IMR-90 (cell line): ENCODE data around the gene MPIG6B. TPM values are rescaled to one million over a fixed set of nuclear protein-coding genes. Genes with fewer than 3 reads are reported as not detected.

Experiments
- ATAC-seq: fragments of 200-7000 bp; cut with Tn5 transposase; 2 replicates; pipeline ENCODE4 v1.9.1; 2020; ENCODE audit warnings: low read depth, mild to moderate bottlenecking, moderate library complexity
- BruUV-seq: library from RNA; stranded (reverse); fragments of 400-500 nt; replicated peaks from 2 replicates; lab custom pipeline; 2021; lab: Mats Ljungman, UMichigan
- CTCF ChIA-PET: fragments of 300-600 bp; formaldehyde crosslinking; extraction: SDS; loops from one replicate; lab custom pipeline; 2021; ENCODE audit warnings: antibody characterized with exemption; lab: Yijun Ruan, JAX
- POLR2A ChIA-PET: fragments of 300-600 bp; sonication (Branson Sonifier 250); formaldehyde crosslinking; loops from one replicate; lab custom pipeline; 2022; ENCODE audit warnings: antibody characterized with exemption; ENCODE audit not compliant: unreplicated experiment; lab: Charles Lee
- DNase-seq: peaks from one replicate; pipeline ENCODE4 v3.0.0; 2013
- H2AFZ ChIP-seq: replicated peaks from 2 replicates; pipeline ENCODE3; 2013; ENCODE audit warnings: low read length, mild to moderate bottlenecking; ENCODE audit not compliant: poor library complexity
- H2AK5ac ChIP-seq: 2 replicates; pipeline ENCODE4 v1.6.1; 2013; ENCODE audit warnings: low read depth, low read length, inconsistent platforms
- H2AK9ac ChIP-seq: replicated peaks from 2 replicates; pipeline ENCODE3; 2013; ENCODE audit warnings: mild to moderate bottlenecking, low read depth, low read length, moderate library complexity; ENCODE audit not compliant: poor library complexity
- H2BK120ac ChIP-seq: 2 replicates; pipeline ENCODE4 v1.6.1; 2013; ENCODE audit warnings: low read depth, low read length, inconsistent platforms
- H2BK15ac ChIP-seq: 3 replicates; pipeline ENCODE4 v1.6.1; 2013; ENCODE audit warnings: low read depth, low read length, inconsistent platforms
- H2BK20ac ChIP-seq: 2 replicates; pipeline ENCODE4 v1.6.1; 2013; ENCODE audit warnings: low read depth, mild to moderate bottlenecking, inconsistent platforms, low read length, moderate library complexity
- H2BK5ac ChIP-seq: 2 replicates; pipeline ENCODE4 v1.6.1; 2013; ENCODE audit warnings: mild to moderate bottlenecking, low read depth, low read length, inconsistent platforms; ENCODE audit not compliant: poor library complexity, severe bottlenecking
- H3K14ac ChIP-seq: replicated peaks from 2 replicates; pipeline ENCODE4 v1.6.1; 2013; ENCODE audit warnings: low read depth, low read length, inconsistent platforms
- H3K18ac ChIP-seq: 2 replicates; pipeline ENCODE4 v1.6.1; 2013; ENCODE audit warnings: low read depth, low read length, control low read depth
- H3K23ac ChIP-seq: 2 replicates; pipeline ENCODE4 v1.6.1; 2013; ENCODE audit warnings: low read depth, low read length, inconsistent platforms
- H3K27ac ChIP-seq: 2 replicates; pipeline ENCODE4 v1.5.1; 2013; ENCODE audit warnings: mild to moderate bottlenecking, control low read depth, low read length; ENCODE audit not compliant: insufficient read depth
- H3K27me3 ChIP-seq: 2 replicates; pipeline ENCODE4 v1.6.1; 2013; ENCODE audit warnings: low read length; ENCODE audit not compliant: control insufficient read depth, insufficient read depth
- H3K36me3 ChIP-seq: 2 replicates; pipeline ENCODE4 v1.6.1; 2013; ENCODE audit warnings: low read length, mixed read lengths; ENCODE audit not compliant: control insufficient read depth, insufficient read depth
- H3K4ac ChIP-seq: 2 replicates; pipeline ENCODE4 v1.6.1; 2013; ENCODE audit warnings: low read depth, low read length, inconsistent platforms
- H3K4me1 ChIP-seq: 2 replicates; pipeline ENCODE4 v1.6.1; 2013; ENCODE audit warnings: low read length, mixed read lengths; ENCODE audit not compliant: control insufficient read depth, insufficient read depth
- H3K4me2 ChIP-seq: 2 replicates; pipeline ENCODE4 v1.6.1; 2013; ENCODE audit warnings: low read depth, mild to moderate bottlenecking, control low read depth, low read length, moderate library complexity
- H3K4me3 ChIP-seq: 2 replicates; pipeline ENCODE4 v1.5.1; 2013; ENCODE audit warnings: low read depth, mild to moderate bottlenecking, control low read depth, low read length, moderate library complexity; ENCODE audit not compliant: insufficient read depth
- H3K56ac ChIP-seq: 2 replicates; pipeline ENCODE4 v1.6.1; 2013; ENCODE audit warnings: low read length, inconsistent platforms; ENCODE audit not compliant: insufficient read depth; ENCODE audit errors: extremely low read depth
- H3K79me1 ChIP-seq, 2 experiments: 2 replicates each; pipeline ENCODE4 v1.6.1; 2013; ENCODE audit warnings: low read length in 2 of 2, inconsistent platforms in 1 of 2, low read depth in 1 of 2
- H3K9ac ChIP-seq: 2 replicates; pipeline ENCODE4 v1.6.1; 2013; ENCODE audit warnings: low read depth, low read length, control low read depth
- H3K9me1 ChIP-seq: 2 replicates; pipeline ENCODE4 v1.6.1; 2013; ENCODE audit warnings: low read length, inconsistent platforms; ENCODE audit not compliant: insufficient read depth
- H3K9me3 ChIP-seq: 2 replicates; pipeline ENCODE4 v1.6.1; 2013; ENCODE audit warnings: low read length; ENCODE audit not compliant: control insufficient read depth, insufficient read depth
- H4K20me1 ChIP-seq: 2 replicates; pipeline ENCODE4 v1.6.1; 2013; ENCODE audit warnings: low read length, inconsistent platforms; ENCODE audit not compliant: insufficient read depth
- H4K5ac ChIP-seq: 2 replicates; pipeline ENCODE4 v1.6.1; 2013; ENCODE audit warnings: mild to moderate bottlenecking, low read depth, low read length, control low read depth
- H4K8ac ChIP-seq, 2 experiments: 2 replicates each; pipeline ENCODE4 v1.6.1; 2013; ENCODE audit warnings: low read depth in 2 of 2, low read length in 2 of 2, control low read depth in 1 of 2, inconsistent platforms in 1 of 2
- H4K91ac ChIP-seq: 2 replicates; pipeline ENCODE4 v1.6.1; 2013; ENCODE audit warnings: low read depth, low read length, inconsistent platforms; ENCODE audit not compliant: insufficient read depth
- BHLHE40 ChIP-seq: fragments of 150-350 bp; IDR thresholded peaks from 2 replicates; pipeline ENCODE4 v1.6.1; 2016; ENCODE audit warnings: mild to moderate bottlenecking, low read depth, low read length
- CEBPB ChIP-seq: IDR thresholded peaks from 2 replicates; pipeline ENCODE4 v1.6.1; 2012; ENCODE audit warnings: low read depth, low read length, improper control_type of control experiment
- FOS ChIP-seq: fragments of 150-350 bp; IDR thresholded peaks from 2 replicates; pipeline ENCODE4 v1.6.1; 2016; ENCODE audit warnings: low read depth, low read length
- MAZ ChIP-seq: IDR thresholded peaks from 2 replicates; pipeline ENCODE4 v1.6.1; 2012; ENCODE audit warnings: low read depth, mild to moderate bottlenecking, low read length, improper control_type of control experiment, moderate library complexity, borderline replicate concordance
- MXI1 ChIP-seq: IDR thresholded peaks from 2 replicates; pipeline ENCODE4 v1.6.1; 2012; ENCODE audit warnings: low read depth, mild to moderate bottlenecking, low read length, moderate library complexity, borderline replicate concordance
- POLR2A ChIP-seq: IDR thresholded peaks from 2 replicates; pipeline ENCODE4 v1.6.1; 2012; ENCODE audit warnings: mild to moderate bottlenecking, low read depth, low read length
- RAD21 ChIP-seq: IDR thresholded peaks from 2 replicates; pipeline ENCODE4 v1.6.1; 2012; ENCODE audit warnings: low read length, improper control_type of control experiment
- RCOR1 ChIP-seq: IDR thresholded peaks from 2 replicates; pipeline ENCODE4 v1.6.1; 2012; ENCODE audit warnings: mild to moderate bottlenecking, low read length, improper control_type of control experiment; ENCODE audit not compliant: insufficient replicate concordance
- RFX5 ChIP-seq: IDR thresholded peaks from 2 replicates; pipeline ENCODE4 v1.8.0; 2012; ENCODE audit warnings: low read depth, mild to moderate bottlenecking, low read length, moderate library complexity
- WGBS, 2 experiments: methylation state at CpG; one replicate each; pipeline versions ENCODE4 v1.1.5 to v1.1.7; 2013; ENCODE audit warnings: missing lambda C conversion rate in 2 of 2; ENCODE audit not compliant: insufficient read length in 1 of 2; ENCODE audit errors: extremely low coverage in 2 of 2; 5-methylcytosine and 5-hydroxymethylcytosine counted together
- dilution Hi-C: fragments of 300-500 bp; cut with HindIII; formaldehyde crosslinking; loops from one replicate; pipeline ENCODE4 v1.14.3; 2018; ENCODE audit warnings: low sequenced_read_pairs; ENCODE audit not compliant: unreplicated experiment
- in situ Hi-C: fragments of 300-500 bp; cut with MboI; formaldehyde crosslinking; loops from 3 replicates; pipeline ENCODE4 v1.14.3; 2019; ENCODE audit warnings: low sequenced_read_pairs, inconsistent platforms, mixed read lengths
- intact Hi-C: fragments of 100-400 bp; cut with micrococcal nuclease; formaldehyde crosslinking; loops from 2 replicates; pipeline ENCODE4 v1.10.0; 2022
- polyA plus RNA-seq, 3 experiments: library from polyadenylated mRNA; depleted of rRNA; stranded (reverse); fragments of >200 nt; gene quantifications; 2 replicates each; pipeline ENCODE4 v1.2.3, GENCODE V29; 2012; ENCODE audit warnings: low replicate concordance in 1 of 3
- total RNA-seq: library from RNA; depleted of rRNA; stranded (reverse); fragments of >200 nt; gene quantifications from 2 replicates; pipeline ENCODE4 v1.2.3, GENCODE V29; 2012
- TF ChIP-seq, protein P1 (sequence below): conservative IDR thresholded peaks from 2 replicates; pipeline ENCODE4 v1.5.1; 2012; ENCODE audit warnings: mild to moderate bottlenecking, low read depth, low read length, improper control_type of control experiment

MPIG6B gene
- total and polyA plus RNA-seq, 2 of the 4 experiments (the other 2 are of a cell fraction) = not detected

DNA sequence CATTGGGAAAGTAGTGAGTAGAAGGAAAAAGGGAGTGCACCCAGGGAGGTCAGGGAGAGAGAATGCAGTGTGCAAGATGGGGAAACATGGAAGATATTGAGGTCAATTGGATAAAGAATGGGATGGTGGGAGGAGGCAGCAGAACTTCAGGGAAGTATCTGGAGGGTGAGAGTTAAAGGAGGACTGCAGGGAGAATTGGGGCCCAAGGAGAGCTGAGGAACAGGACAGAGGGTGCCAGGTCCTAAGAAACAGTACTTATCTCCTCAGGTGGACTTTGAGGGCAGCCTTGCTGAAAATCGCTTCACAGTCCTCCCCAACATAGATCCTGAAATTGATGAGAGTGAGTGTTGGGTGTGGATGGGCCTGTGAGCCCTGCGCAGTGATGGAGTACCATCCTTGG lies 35.1 kb downstream of the MPIG6B start:
- Histone ChIP-seq H3K9me3 (no peaks in the 10 kb centered on the region), H3K4me3 (no peak overlapping the region), H2BK120ac (no peak overlapping the region), H3K79me1 (0 out of 4 replicates have a peak, but pooled peaks cover 0 to 2% of the 10 kb centered on the region in 2 experiments), H3K23ac (no peak overlapping the region), H4K91ac (no peak overlapping the region), H3K36me3 (peaks cover 7% of the 10 kb centered on the region; the same call in 1 of the 2 replicates), H3K56ac (no peak overlapping the region), H4K8ac (no peak overlapping the region), H3K4me2 (no peak overlapping the region), H4K20me1 (no peaks in the 10 kb centered on the region), H3K18ac (no peak overlapping the region), H3K4ac (no peak overlapping the region), H3K4me1 (peaks cover 1% of the 10 kb centered on the region), H3K14ac (no peak overlapping the region), H2BK15ac (no peak overlapping the region), H2BK20ac (no peak overlapping the region), H2BK5ac (no peak overlapping the region), H3K27me3 (no peaks in the 10 kb centered on the region), H3K9me1 (peaks cover 8% of the 10 kb centered on the region), H2AK5ac (no peak overlapping the region), H3K9ac (no peak overlapping the region), H2AFZ (no peak overlapping the region), H2AK9ac (peak overlapping the region; percentile 6), H3K27ac (no peak overlapping the region), H4K5ac (no peak overlapping the region)
- TF ChIP-seq POLR2A (no peak), RCOR1 (no peak), MAZ (no peak), MXI1 (no peak), RFX5 (no peak), FOS (no peak), CEBPB (no peak), RAD21 (no peak), BHLHE40 (no peak)
- TF ChIP-seq, protein P1, sequence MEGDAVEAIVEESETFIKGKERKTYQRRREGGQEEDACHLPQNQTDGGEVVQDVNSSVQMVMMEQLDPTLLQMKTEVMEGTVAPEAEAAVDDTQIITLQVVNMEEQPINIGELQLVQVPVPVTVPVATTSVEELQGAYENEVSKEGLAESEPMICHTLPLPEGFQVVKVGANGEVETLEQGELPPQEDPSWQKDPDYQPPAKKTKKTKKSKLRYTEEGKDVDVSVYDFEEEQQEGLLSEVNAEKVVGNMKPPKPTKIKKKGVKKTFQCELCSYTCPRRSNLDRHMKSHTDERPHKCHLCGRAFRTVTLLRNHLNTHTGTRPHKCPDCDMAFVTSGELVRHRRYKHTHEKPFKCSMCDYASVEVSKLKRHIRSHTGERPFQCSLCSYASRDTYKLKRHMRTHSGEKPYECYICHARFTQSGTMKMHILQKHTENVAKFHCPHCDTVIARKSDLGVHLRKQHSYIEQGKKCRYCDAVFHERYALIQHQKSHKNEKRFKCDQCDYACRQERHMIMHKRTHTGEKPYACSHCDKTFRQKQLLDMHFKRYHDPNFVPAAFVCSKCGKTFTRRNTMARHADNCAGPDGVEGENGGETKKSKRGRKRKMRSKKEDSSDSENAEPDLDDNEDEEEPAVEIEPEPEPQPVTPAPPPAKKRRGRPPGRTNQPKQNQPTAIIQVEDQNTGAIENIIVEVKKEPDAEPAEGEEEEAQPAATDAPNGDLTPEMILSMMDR = no peak
- in situ Hi-C loops (no loop called here), intact Hi-C loops (no loop called here), dilution Hi-C loops (no loop called here)
- CTCF ChIA-PET = no interaction called here
- no CpG with 5 or more reads among the region's 2 CpGs for WGBS, 2 experiments
- POLR2A ChIA-PET = no interaction called here
- no TSS peak for BruUV-seq
- DNase-seq = no peak
- ATAC-seq = no peak
